GM19372 (cell line): ENCODE measurements around the gene NGFR.
"Not testable (repeated sequence)": the region's sequence is repeated elsewhere in the genome, so short reads cannot be mapped to it uniquely, and the experiment has no call there.

Source experiments
- ATAC-seq: cut with Tn5 transposase; IDR thresholded peaks from one replicate; pipeline ENCODE4 v1.9.1; 2021; ENCODE audit warnings: mild to moderate bottlenecking, low read depth, moderate library complexity; ENCODE audit not compliant: unreplicated experiment

NGFR gene

DNA sequence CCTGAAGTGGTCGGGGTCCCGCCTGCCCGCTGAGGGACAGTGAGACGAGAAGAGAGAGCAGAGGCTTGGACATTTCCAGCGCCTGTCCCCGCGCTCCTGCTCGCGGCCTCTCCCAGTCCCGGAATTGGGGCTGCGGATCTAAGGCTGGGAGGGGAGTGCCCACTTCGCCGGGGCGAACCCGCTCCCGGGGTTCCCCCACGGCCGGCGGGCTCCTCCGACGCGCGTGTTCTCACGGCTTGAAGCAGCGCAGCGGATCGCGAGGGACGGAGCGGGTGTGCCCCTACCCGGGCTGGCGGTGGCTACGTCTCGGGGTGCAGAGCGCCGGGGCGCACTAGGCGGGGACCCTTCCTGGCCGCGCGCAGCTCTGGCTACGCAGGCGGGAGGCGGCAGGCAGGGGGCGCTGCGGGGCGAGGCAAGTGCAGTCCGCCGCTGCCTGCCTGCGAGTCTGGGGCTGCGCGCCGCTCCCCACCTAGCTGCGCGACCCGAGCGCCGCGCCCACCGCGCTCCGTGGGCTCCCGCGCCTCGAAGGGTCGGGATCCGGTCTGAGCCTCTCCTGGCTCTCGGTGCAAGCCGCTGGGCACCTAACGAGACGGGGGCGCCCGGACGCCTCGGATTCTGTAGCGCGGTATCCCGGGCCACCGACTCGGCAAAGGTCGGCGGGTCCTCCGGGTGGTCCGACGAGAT is 1.2 kb downstream of the NGFR start:
- ATAC-seq = no peak

DNA sequence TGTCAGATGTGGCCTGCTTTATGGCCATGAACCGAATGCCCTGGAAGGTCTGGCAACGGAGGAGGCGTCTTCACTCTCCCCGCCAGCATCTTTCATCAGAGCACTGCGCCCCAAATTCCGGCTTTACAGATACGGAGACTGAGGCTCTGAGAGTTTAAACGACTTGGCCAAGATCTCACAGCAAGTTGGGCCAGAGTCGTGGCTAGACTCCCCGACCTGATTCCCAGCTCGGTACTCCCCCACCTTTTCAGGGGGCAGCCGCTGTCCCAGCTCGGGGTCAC is 1.7 kb downstream of the NGFR start:
- ATAC-seq = no peak

- ATAC-seq = no peak
Measured at GRCh38 chr17:49497148-49498028, 2.3 kb downstream of the NGFR start.

DNA sequence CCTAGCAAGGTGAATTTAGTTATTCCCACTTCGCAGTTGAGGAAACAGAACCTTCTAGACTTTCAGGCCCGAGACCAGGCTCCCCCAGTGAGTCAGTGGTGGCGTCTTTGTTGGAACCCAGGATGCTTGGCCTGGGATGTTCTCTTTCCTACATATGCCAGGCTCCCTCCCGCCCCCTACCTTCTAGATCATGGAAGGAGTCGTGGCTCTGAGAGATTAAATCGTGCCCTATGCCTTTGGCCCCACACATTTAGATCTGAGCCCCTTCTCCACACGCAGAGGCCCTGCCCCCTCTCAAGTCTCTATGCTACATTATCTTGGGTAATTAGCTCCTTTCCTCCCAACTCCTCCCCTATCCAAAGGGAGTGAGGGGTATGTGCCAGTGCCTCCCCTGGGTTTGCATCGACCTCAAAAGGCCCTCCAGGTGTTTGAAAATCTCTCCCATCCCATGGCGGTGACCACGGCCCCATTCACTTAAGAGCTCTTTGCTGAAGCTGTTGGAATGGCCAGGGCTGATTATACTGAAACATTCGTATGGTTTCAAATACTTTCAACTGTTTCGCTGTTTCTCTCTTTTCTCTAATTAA is 3.0 kb downstream of the NGFR start:
- ATAC-seq = no peak

DNA sequence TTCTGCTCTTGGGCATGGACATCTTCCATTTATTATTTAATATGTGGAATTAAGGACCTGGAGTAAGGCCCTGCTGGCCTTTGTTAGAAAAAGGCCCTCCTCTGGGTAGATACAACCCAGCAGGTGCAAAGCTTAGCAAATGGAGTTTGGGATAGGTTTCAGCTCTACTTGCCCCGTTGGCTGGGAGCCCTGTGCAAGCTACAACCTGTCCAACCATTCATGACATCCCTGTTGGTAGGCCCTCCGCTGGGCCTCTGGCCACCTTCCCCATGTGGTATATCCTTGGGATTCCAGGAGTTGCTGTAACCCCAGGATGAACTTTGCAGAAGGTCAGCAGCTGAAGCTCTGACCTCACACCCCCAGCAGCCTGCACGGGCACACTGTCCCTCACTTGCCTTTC is 6.4 kb downstream of the NGFR start:
- no peak for ATAC-seq

DNA sequence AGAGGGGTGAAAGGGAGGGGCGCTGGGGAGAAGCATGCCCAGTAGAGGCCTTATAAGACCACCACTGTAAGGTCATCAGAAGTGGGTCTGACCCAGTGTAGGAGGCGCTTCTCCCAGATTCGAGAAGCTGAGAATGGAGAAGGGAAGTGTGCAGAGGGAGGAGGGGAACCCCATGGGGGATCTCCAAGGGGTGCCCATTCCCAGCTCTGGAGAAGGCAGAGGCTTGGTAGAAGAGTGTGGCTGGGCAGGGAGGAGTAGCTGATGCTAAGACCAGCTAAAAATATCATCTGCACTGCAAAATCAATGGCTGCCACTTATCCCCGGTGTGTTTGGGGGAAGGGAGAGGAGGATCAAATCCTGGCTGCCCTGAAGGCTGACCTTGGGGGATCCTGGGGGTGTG is 7.2 kb downstream of the NGFR start:
- ATAC-seq = no peak

GRCh38 chr17:49502680-49503079 is 7.6 kb downstream of the NGFR start:
- not testable (repeated sequence) for ATAC-seq

DNA sequence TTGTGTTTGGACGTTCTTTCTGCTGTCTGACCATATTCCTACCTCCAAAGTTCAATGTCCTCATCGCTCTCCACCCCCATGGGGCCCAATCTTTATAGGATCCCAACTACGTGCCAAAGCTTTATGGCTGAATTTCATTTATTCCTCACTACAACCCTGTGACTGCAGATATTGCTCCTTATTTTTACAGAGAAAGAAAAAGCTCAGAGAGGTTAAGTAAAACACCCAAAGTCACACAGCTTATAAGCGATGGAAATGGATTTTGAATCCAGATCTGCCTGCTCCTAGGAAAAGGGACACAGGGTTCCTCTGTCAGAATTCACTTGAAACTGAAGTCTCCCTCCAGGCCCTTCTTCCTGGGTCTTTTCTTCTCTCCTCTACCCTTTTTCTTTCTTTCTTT is 9.3 kb downstream of the NGFR start:
- no peak for ATAC-seq

GRCh38 chr17:49505854-49506253 is 10.8 kb downstream of the NGFR start:
- no peak for ATAC-seq

- no peak for ATAC-seq
Measured at GRCh38 chr17:49506282-49506681, 11.2 kb downstream of the NGFR start.

GRCh38 chr17:49508061-49508865 is 13.2 kb downstream of the NGFR start:
- ATAC-seq = no peak

DNA sequence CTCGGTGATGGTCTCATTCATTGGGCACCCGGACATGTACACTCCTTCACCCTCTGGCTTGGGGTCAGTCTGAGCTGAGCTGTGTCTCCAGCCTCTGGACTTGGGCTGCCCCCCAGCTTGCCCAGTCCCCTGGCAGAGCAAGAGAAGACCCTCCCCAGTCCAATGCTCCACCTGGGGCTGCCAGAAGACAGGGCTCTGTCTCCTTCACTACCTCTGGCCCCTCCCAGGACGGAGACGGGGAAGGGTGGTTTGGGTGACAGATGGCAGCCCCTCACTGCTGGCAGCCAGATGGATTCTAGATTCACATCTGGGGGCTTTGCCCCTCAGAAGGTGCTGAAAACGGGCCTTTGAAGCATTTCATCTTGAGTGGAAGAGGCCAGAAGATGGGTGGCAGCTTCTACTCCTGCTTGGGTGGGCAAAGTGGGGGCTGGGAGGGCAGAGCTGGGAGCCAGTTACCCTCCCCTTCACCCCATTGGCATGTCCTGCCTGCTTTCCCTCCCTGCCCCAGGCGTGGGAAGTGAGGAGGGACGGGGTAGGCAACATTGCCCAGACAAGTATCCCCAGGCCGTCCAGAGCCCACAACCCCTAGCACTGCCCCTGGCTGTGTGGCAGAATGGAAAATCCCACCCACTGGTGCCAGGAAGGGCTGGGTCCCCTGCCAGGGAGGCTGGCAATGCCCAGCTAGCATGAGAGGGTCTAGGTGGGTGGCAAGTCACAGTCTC is 13.9 kb downstream of the NGFR start:
- ATAC-seq = no peak

DNA sequence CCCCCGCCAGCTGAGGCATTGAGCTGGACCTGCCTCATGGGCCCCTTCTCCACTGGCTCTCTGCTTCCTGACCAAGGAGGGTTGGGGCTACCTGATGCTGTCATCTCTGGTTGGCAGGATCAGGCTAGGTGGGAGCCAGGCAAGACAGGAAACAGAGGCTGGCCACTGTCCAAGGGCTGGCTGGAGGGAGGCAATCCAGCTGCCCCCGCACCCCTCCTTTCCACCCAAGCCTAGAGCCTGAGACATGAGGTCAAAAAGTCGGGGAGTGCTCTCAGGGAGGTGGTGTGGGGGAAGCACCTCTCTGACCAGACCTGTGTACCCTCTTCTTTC is 14.5 kb downstream of the NGFR start:
- ATAC-seq = no peak

GRCh38 chr17:49510059-49510719 is 15.1 kb downstream of the NGFR start:
- ATAC-seq = no peak

GRCh38 chr17:49510720-49511110 is 15.6 kb downstream of the NGFR start:
- ATAC-seq = no peak

- ATAC-seq = no peak
Measured at GRCh38 chr17:49511810-49512209, 16.7 kb downstream of the NGFR start.

DNA sequence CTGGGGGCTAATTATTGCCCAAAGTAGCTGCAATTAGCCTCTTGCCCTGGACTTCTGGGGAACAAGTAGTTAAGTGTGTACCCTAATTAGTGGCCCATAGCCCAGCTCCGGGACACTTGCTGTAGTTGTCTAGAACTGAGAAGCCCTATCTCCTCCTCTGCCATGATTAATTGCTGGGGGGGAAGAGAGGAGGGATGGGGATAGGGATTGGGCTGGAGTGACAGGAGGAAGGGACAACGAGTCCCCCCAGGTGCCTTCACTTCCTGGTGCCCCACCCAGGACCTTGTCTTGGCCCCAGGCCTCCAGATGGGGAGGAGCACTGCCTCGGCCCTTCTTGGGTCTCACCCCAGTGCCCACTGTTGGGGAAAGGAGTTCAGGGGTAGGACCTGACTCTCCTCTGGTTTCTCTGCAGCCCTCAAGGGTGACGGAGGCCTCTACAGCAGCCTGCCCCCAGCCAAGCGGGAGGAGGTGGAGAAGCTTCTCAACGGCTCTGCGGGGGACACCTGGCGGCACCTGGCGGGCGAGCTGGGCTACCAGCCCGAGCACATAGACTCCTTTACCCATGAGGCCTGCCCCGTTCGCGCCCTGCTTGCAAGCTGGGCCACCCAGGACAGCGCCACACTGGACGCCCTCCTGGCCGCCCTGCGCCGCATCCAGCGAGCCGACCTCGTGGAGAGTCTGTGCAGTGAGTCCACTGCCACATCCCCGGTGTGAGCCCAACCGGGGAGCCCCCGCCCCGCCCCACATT is 17.4 kb downstream of the NGFR start:
- ATAC-seq = no peak

DNA sequence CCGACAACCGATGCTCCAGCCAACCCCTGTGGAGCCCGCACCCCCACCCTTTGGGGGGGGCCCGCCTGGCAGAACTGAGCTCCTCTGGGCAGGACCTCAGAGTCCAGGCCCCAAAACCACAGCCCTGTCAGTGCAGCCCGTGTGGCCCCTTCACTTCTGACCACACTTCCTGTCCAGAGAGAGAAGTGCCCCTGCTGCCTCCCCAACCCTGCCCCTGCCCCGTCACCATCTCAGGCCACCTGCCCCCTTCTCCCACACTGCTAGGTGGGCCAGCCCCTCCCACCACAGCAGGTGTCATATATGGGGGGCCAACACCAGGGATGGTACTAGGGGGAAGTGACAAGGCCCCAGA is 17.9 kb downstream of the NGFR start:
- ATAC-seq = no peak

GRCh38 chr17:49513641-49514040 is 18.5 kb downstream of the NGFR start:
- ATAC-seq = no peak
